DMS79 (cell line): Measurements from ENCODE around the gene HOXA10.
A peak's percentile ranks its signal among the peaks of the same experiment; 100 is the strongest.

Experiments
- DNase-seq: peaks from one replicate; lab custom pipeline; 2025; lab: John Stamatoyannopoulos, UW

Gene HOXA10

GRCh38 chr7:27179030-27179429, 4.9 kb upstream of the HOXA10 start:
- DNase-seq, result no peak

- DNase-seq, result no peak
These were observed 4.2 kb upstream of the HOXA10 start for GRCh38 chr7:27178366-27178765.

- no peak for DNase-seq
These were observed 3.7 kb upstream of the HOXA10 start for GRCh38 chr7:27177795-27178320.

- no peak for DNase-seq
These were observed 3.1 kb upstream of the HOXA10 start for GRCh38 chr7:27176962-27177794.

- no peak for DNase-seq
These were observed 2.4 kb upstream of the HOXA10 start for GRCh38 chr7:27176524-27176845.

- no peak for DNase-seq
These were observed 1.8 kb upstream of the HOXA10 start for GRCh38 chr7:27175626-27176523.

DNA sequence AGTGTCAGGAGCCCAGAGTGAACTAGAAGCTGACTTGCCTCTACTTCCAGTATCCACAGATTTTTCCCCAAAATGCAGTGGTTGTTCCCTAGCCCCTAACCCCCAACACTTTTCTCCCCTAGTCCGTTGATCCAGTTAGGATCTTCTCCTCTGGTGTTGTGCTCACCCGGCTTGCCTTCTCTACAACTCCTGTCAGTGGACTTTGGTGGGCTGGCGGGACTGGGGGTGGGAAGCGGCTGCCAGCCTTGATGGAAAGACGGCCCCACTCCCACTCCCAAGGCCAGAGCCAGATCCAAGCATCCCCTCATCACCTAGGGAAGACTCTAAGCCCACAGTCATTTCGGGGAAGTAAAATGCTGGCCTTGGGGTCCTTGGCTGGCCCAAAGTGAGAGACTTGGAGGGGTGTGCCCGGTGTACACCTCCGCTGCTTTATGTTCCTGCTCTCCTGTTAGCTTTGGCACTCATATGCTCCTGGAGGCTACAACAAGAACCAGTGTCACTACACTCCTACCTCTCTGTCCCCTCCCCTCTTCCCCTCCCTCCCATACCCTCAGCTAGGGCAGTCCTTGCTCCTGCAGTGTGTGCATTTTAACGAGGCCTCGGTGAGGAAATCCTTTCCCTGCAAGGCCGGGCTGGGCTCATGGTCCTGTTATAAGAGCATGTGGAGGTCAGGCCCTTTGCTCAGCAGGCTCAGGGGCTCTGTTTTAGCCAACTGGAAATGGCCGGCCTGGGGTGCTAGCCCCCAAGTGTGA, 930 bp upstream of the HOXA10 start:
- no peak for DNase-seq

DNA sequence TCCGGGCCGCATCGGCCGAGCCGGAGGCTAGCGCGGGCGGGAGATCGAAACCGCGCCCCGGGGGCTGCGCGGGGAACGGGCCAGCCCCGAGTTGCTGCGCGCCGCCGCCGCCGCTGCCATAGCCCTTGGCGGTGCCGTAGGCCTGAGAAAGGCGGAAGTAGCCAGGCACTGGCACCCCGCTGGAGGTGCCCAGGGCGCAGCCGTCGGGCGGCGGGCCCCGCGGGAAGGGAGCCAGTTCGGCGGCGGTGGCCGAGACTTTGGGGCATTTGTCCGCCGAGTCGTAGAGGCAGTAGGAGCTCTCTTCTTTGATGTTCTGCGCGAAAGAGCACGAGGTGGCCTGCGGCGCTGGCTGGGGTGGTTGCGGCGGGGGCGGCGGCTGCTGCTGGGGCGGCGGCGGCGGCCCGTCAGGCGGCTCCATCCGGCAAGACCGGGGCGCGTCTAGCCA, 587 bp downstream of the HOXA10 start:
- no peak for DNase-seq

- DNase-seq, result peak; percentile 23
These were observed 1.2 kb downstream of the HOXA10 start for GRCh38 chr7:27172823-27173510.

DNA sequence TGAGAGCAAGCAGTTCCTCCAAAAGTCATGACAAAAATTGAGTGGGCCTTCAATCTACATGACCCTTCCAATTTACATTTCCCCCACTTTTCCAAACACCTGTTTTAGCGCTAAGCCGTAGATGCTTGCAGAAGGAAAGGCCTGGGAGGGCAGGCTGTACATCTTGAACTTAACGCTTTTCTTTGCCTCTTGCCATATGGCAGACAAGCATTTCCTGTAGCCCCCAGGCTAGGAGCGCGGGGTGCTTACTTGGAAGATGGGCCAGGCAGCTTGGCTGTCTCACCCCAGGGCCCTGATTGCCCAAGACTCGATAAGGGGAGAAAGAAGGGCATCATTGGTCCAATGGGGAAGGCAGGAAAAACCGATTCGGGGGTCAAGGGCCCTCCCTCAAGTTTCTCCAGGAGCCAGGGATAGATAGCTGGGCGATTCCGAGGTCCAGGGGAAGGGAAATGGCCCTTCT, 1.8 kb downstream of the HOXA10 start:
- DNase-seq, result peak; percentile 23

DNA sequence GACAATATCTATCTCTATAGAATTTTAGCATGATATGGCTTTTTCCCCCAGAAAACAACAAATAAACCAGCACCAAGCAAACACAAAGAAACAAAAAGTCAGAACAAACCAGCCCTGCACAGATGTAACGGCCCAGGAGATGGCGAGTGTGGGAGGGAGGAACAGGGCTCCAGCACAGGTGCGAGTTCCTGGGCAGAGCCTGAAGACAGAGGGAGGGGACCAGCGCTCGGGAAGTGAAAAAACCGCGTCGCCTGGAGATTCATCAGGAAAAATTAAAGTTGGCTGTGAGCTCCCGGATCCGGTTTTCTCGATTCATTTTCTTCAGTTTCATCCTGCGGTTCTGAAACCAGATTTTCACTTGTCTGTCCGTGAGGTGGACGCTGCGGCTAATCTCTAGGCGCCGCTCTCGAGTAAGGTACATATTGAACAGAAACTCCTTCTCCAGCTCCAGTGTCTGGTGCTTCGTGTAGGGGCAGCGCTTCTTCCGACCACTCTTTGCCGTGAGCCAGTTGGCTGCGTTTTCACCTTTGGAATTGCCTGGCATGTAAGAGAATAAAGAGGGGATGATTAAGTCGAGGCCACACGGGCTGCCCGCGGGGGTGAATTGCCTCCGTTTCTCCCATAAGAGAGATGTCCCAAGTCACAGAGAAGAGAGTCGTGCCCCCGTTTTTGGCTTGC, 2.3 kb downstream of the HOXA10 start:
- DNase-seq, result no peak

DNA sequence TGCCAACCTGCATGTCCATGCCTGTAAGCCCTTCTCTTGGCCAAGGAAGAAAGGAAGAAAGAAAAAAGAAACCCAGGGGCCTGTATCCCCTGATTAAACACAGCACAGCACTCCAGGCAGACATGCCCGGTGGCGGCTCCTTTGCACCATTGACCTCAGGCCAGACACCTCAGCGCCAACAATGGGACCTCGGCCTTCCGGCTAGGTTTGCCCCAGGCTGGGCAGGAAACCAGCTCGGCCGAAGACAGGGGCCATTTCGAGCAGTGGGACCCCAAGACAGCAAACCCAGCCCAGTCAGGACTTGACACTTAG, 2.8 kb downstream of the HOXA10 start:
- DNase-seq, result no peak

DNA sequence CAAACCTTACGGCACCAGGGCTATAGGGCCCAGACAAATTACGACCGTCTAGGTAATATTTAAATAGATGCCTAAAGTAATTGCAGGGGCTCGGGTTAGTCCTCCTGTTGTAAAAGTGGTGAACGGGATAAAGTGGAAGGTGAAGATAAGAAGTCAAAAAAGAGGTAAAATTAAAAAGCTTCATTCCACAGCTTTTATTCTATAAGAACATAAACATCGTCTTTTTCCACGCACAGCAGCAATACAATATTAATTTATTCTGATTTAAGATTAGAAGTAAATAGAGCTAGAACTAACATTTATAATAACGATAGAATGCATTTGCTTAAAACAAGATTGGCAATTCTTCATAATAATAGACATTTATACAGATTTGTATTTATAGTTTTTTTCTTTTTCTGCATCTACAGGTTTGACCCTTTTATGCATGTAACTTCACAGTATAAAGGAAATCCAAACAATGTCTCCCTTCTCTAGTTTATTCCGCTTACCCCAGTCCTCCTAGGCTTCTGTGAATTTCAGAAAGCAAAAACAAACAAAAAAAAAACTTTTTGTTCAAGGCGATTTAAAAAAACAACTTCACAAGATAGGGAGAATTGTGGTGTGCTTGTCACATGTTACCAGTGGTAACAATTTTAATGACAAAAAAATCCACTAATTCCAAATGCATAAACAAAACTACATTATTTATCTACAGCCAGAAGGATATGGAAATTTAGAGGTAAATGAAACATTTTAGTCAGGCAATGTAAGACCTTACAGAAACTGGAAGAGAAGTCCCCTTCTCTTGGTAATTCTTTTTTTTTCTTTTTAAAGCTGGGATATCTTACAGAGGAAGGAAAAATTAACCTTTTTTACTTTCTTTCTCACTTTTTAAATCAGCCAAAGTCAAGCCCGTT, 3.4 kb downstream of the HOXA10 start:
- no peak for DNase-seq

- peak; percentile 51 for DNase-seq
These were observed 4.3 kb downstream of the HOXA10 start for GRCh38 chr7:27169658-27170425.

DNA sequence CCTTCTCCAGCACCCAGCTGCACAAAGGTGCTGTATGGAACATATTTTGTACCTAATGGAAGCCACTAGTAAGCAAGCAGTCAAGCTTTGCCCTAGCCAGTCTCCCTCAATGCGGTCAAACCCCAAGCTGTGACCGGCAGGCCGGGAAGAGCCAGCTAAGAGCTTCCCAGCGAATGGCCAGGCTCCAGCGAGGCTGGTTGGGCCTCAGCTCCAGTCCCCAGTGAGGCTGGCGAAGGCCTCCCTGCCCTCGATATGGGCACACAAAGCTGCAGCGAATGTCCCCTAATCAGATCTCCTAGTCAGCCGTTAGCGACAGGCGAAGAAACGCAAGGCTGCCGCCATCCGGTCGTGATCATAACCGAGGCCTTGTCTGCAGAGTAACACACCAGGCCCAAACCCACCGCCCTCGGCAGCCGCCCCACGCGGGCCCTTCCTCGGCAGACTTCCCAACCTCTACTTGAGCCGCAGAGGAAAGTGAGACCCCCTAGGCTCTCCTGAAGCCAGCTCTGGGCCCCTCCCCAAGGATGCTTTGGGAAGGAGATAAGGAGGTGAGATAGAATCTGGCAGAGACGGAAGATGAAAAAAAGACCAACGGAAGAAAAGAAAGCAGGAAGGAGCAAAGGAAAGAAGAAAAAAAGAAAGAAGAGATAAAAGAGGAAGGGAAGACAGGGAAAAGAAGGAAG, 5.7 kb downstream of the HOXA10 start:
- DNase-seq, result peak; percentile 63

- no peak for DNase-seq
These were observed 6.2 kb downstream of the HOXA10 start for GRCh38 chr7:27167916-27168264.

DNA sequence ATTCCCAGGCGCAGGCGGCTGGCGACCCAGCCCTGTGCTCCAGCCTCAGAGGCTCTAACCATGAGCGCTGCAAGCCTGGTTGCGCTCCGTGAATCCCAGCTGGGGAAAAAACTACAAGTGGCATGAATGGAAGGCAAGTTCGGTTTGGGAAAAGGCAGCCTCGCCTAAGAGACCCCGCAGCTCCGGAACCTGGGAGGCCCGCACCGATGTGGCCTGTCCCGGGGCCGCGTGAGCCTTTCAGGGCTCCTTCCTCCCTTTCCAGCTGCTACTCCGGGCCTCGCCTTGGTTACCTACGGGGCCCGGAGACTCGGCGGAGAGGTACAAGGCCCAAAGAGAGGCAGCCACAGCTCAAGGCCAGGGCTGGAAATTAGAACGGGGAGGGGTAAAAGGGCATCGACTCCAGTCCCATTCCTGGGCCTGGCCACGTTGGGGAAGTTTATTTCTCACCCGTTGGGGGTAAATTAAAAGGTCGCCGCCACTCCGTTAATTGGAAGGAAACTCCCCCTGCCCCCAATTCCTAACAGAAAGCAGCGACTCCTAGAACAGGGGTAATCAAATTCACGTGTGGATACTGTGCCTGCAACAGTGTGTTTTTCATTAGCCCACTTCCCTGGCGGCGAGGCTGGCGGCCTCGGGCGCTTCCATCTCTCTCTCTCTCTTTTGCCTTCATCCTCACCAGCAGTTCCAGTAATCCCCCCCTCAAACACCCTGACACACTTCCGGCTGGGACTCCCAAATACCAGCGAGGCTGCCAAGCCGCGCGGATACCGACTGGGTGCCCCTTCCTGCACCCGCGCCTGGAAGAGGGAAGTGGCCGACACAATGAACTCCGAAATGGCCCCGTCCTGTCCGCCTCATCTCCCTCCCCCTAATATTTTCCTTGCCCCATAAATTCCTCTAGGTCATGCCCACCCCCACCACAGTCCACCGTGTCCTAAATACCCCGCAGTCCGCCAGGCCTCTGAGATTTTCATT, 7.3 kb downstream of the HOXA10 start:
- no peak for DNase-seq
